ENCODE measurements around the gene STEAP2. TPM values are rescaled to one million over a fixed set of nuclear protein-coding genes. Genes with fewer than 3 reads are reported as not detected.

STEAP2 gene
- total and polyA plus RNA-seq, 2 of the 4 experiments (the other 2 are of a cell fraction): 1.8 to 3.9 TPM

GRCh38 chr7:90239050-90239449, 27.5 kb downstream of the STEAP2 start:
- Histone ChIP-seq H3K4me1 (ENCODE audit: control insufficient read depth, insufficient read depth, low read length) (no peaks in the 10 kb centered on the region), H3K9me3 (ENCODE audit: control insufficient read depth, insufficient read depth, low read length) (no peaks in the 10 kb centered on the region), H3K23ac (ENCODE audit: low read depth, low read length) (no peak overlapping the region), H2BK120ac (ENCODE audit: low read depth, low read length) (no peak overlapping the region), H3K27ac (ENCODE audit: insufficient read depth, low read length) (no peak overlapping the region), H3K4ac (ENCODE audit: low read depth, low read length) (no peak overlapping the region), H4K91ac (ENCODE audit: insufficient read depth, low read depth, low read length) (no peak overlapping the region), H4K8ac (ENCODE audit: low read depth in 2 of 2, low read length in 2 of 2) (no peak overlapping the region), H3K14ac (replicated peaks; ENCODE audit: low read depth, low read length) (no peak overlapping the region), H2AFZ (replicated peaks; ENCODE audit: low read length, poor library complexity) (no peak overlapping the region), H3K4me3 (ENCODE audit: insufficient read depth, low read depth, low read length) (no peak overlapping the region), H3K27me3 (ENCODE audit: control insufficient read depth, insufficient read depth, low read length) (no peaks in the 10 kb centered on the region; the same call in 1 of the 2 replicates), H3K56ac (ENCODE audit: extremely low read depth, insufficient read depth, low read length) (no peak overlapping the region), H4K5ac (ENCODE audit: low read depth, low read length) (no peak overlapping the region), H2BK15ac (ENCODE audit: low read depth, low read length) (no peak overlapping the region), H2BK20ac (ENCODE audit: low read depth, low read length) (no peak overlapping the region), H2AK9ac (replicated peaks; ENCODE audit: low read depth, low read length, poor library complexity) (no peak overlapping the region), H3K9me1 (ENCODE audit: insufficient read depth, low read length) (no peaks in the 10 kb centered on the region), H3K9ac (ENCODE audit: low read depth, low read length) (no peak overlapping the region), H3K36me3 (ENCODE audit: control insufficient read depth, insufficient read depth, low read length) (no peaks in the 10 kb centered on the region), H2AK5ac (ENCODE audit: low read depth, low read length) (no peak overlapping the region), H3K18ac (ENCODE audit: low read depth, low read length) (no peak overlapping the region), H2BK5ac (ENCODE audit: low read depth, low read length, poor library complexity, severe bottlenecking) (no peak overlapping the region), H4K20me1 (ENCODE audit: insufficient read depth, low read length) (no peaks in the 10 kb centered on the region), H3K4me2 (ENCODE audit: low read depth, low read length) (no peak overlapping the region), H3K79me1 (ENCODE audit: low read depth in 1 of 2, low read length in 2 of 2) (no peaks in the 10 kb centered on the region)
- DNase-seq (no peak), ATAC-seq (ENCODE audit: low read depth) (no peak)
- POLR2A ChIA-PET (ENCODE audit: unreplicated experiment): no interaction called here
- no TSS peak for BruUV-seq (replicated peaks)
- dilution Hi-C loops (cut with HindIII; ENCODE audit: low sequenced_read_pairs, unreplicated experiment) (no loop called here), in situ Hi-C loops (cut with MboI; ENCODE audit: low sequenced_read_pairs) (no loop called here), intact Hi-C loops (cut with micrococcal nuclease) (no loop called here)
- CTCF ChIA-PET: interaction anchor here (1.6 kb wide), 1 partner anchor 28 kb away, joined by 3 read pairs; the partner anchor contains the start of gene STEAP2
- no peak for TF ChIP-seq CEBPB (IDR thresholded peaks at IDR 0.05; ENCODE audit: low read depth, low read length)
- TF ChIP-seq USF2 (IDR thresholded peaks at IDR 0.05; ENCODE audit: low read depth, low read length): no peak
- no peak for TF ChIP-seq FOS (IDR thresholded peaks at IDR 0.05; ENCODE audit: low read depth, low read length)
- no peak for TF ChIP-seq RCOR1 (IDR thresholded peaks at IDR 0.05; ENCODE audit: insufficient replicate concordance, low read length)
- no peak for TF ChIP-seq RAD21 (IDR thresholded peaks at IDR 0.05; ENCODE audit: low read length)
- no peak for TF ChIP-seq CTCF (conservative IDR thresholded peaks at IDR 0.05; ENCODE audit: low read depth, low read length)
- TF ChIP-seq POLR2A (IDR thresholded peaks at IDR 0.05; ENCODE audit: low read depth, low read length): no peak
- no peak for TF ChIP-seq ELK1 (IDR thresholded peaks at IDR 0.05; ENCODE audit: borderline replicate concordance, low read depth, low read length)
- TF ChIP-seq CHD1 (IDR thresholded peaks at IDR 0.05; ENCODE audit: low read depth, low read length): no peak
- TF ChIP-seq NFE2L2 (IDR thresholded peaks at IDR 0.05; ENCODE audit: low read depth, low read length): no peak
- TF ChIP-seq RFX5 (IDR thresholded peaks at IDR 0.05; ENCODE audit: low read depth, low read length): no peak
- no peak for TF ChIP-seq MAFK (IDR thresholded peaks at IDR 0.05; ENCODE audit: low read depth, low read length)
- no peak for TF ChIP-seq MXI1 (IDR thresholded peaks at IDR 0.05; ENCODE audit: borderline replicate concordance, low read depth, low read length)
- no peak for TF ChIP-seq MAZ (IDR thresholded peaks at IDR 0.05; ENCODE audit: borderline replicate concordance, low read depth, low read length)
- TF ChIP-seq SMC3 (IDR thresholded peaks at IDR 0.05; ENCODE audit: low read depth, low read length): no peak
- no peak for TF ChIP-seq BHLHE40 (IDR thresholded peaks at IDR 0.05; ENCODE audit: low read depth, low read length)
- no CpG with 5 or more reads among the region's 3 CpGs for WGBS, 2 experiments (ENCODE audit: extremely low coverage in 2 of 2, insufficient read length in 1 of 2)

Measured in IMR-90 (cell line).